Type B pancreatic cell (in vitro differentiated cells): ENCODE data around the gene COPS7A. TPM values are rescaled to one million over a fixed set of nuclear protein-coding genes. Genes with fewer than 3 reads are reported as not detected.

ENCODE experiments used
- DNase-seq: peaks from one replicate; pipeline ENCODE4 v3.0.0; 2021; ENCODE audit warnings: mixed read lengths; ENCODE audit not compliant: unreplicated experiment; ENCODE audit errors: extremely low spot score
- H3K27ac Mint-ChIP-seq: 2 replicates; pipeline ENCODE4 v1.8.0; 2021; ENCODE audit warnings: mild to moderate bottlenecking, mixed read lengths
- H3K27me3 Mint-ChIP-seq: 2 replicates; pipeline ENCODE4 v1.8.0; 2021; ENCODE audit warnings: mixed read lengths
- H3K36me3 Mint-ChIP-seq: 2 replicates; pipeline ENCODE4 v1.8.0; 2021; ENCODE audit warnings: mixed read lengths
- H3K4me1 Mint-ChIP-seq: one replicate; pipeline ENCODE4 v1.8.0; 2021; ENCODE audit warnings: mixed read lengths; ENCODE audit not compliant: unreplicated experiment
- H3K4me3 Mint-ChIP-seq: 2 replicates; pipeline ENCODE4 v1.8.0; 2021; ENCODE audit warnings: mild to moderate bottlenecking, mixed read lengths
- H3K9me3 Mint-ChIP-seq: 2 replicates; pipeline ENCODE4 v1.8.0; 2021; ENCODE audit warnings: mixed read lengths
- CTCF ChIP-seq: fragments of 200-600 bp; sonication (generic); conservative IDR thresholded peaks from 2 replicates; pipeline ENCODE4 v1.5.0; 2021; ENCODE audit warnings: antibody characterized with exemption, mild to moderate bottlenecking
- total RNA-seq: library from RNA; stranded (reverse); gene quantifications from 2 replicates; pipeline ENCODE4 v1.2.1, GENCODE V29; 2021; ENCODE audit warnings: low replicate concordance

Gene COPS7A
- total RNA-seq, 1 donor from 2014 or later = 35.4 TPM

GRCh38 chr12:6780573-6780972, 56.7 kb downstream of the COPS7A start:
- Mint-ChIP-seq H3K27ac (no peak overlapping the region), H3K27me3 (peaks cover 44% of the 10 kb centered on the region)

More at GRCh38 chr12:6780573-6780972, 56.7 kb downstream of the COPS7A start:
- TF ChIP-seq CTCF = no peak
- no peaks in the 10 kb centered on the region for H3K9me3 Mint-ChIP-seq
- peaks cover 17% of the 10 kb centered on the region for H3K4me1 Mint-ChIP-seq
- no peak overlapping the region for H3K4me3 Mint-ChIP-seq
- no peak for DNase-seq
- peaks cover 8% of the 10 kb centered on the region for H3K36me3 Mint-ChIP-seq

Other genes starting within 250 kb of the COPS7A start
- 213 and 396 TPM in 2 replicates for gene MRPL51, start 230.8 kb upstream of the COPS7A start, total RNA-seq
- gene NCAPD2, start 229.9 kb upstream of the COPS7A start, total RNA-seq = 96.5 and 109 TPM in 2 replicates
- 2,317 and 5,618 TPM in 2 replicates for gene GAPDH, start 189.5 kb upstream of the COPS7A start, total RNA-seq
- gene IFFO1, start 168.0 kb upstream of the COPS7A start, total RNA-seq = 9.1 and 17.5 TPM in 2 replicates
- gene NOP2, start 155.8 kb upstream of the COPS7A start, total RNA-seq = 60.9 and 106 TPM in 2 replicates
- gene CHD4, start 116.7 kb upstream of the COPS7A start, total RNA-seq = 270 and 289 TPM in 2 replicates
- 2.7 and 19.9 TPM in 2 replicates for gene LPAR5, start 88.1 kb upstream of the COPS7A start, total RNA-seq
- gene ACRBP, start 76.6 kb upstream of the COPS7A start, total RNA-seq = 3.9 and 7.1 TPM in 2 replicates
- 58.1 and 102 TPM in 2 replicates for gene ING4, start 60.9 kb upstream of the COPS7A start, total RNA-seq
- gene ZNF384, start 34.7 kb upstream of the COPS7A start, total RNA-seq = 78.3 and 127 TPM in 2 replicates
- 0.95 and 3.9 TPM in 2 replicates for gene PIANP, start 23.2 kb upstream of the COPS7A start, total RNA-seq
- gene MLF2, start 29.1 kb downstream of the COPS7A start, total RNA-seq = 187 and 371 TPM in 2 replicates
- 191 and 395 TPM in 2 replicates for gene PTMS, start 42.3 kb downstream of the COPS7A start, total RNA-seq
- gene LAG3, start 48.5 kb downstream of the COPS7A start, total RNA-seq = 0.52 and 2.6 TPM in 2 replicates
- gene CD4, start 65.5 kb downstream of the COPS7A start, total RNA-seq = 0.64 and 0.65 TPM in 2 replicates
- 5.4 and 17.8 TPM in 2 replicates for gene GPR162, start 97.8 kb downstream of the COPS7A start, total RNA-seq
- gene P3H3, start 104.4 kb downstream of the COPS7A start, total RNA-seq = 40.7 and 66.0 TPM in 2 replicates
- gene GNB3, start 116.9 kb downstream of the COPS7A start, total RNA-seq = 6.3 and 25.2 TPM in 2 replicates
- gene CDCA3, start 127.2 kb downstream of the COPS7A start, total RNA-seq = 31.7 and 33.5 TPM in 2 replicates
- 121 and 198 TPM in 2 replicates for gene USP5, start 128.1 kb downstream of the COPS7A start, total RNA-seq
- gene TPI1, start 143.5 kb downstream of the COPS7A start, total RNA-seq = 565 and 954 TPM in 2 replicates
- gene SPSB2, start 149.3 kb downstream of the COPS7A start, total RNA-seq = 6.5 and 13.9 TPM in 2 replicates
- 10.1 and 20.0 TPM in 2 replicates for gene LRRC23, start 180.8 kb downstream of the COPS7A start, total RNA-seq
- 32.2 and 33.1 TPM in 2 replicates for gene ENO2, start 190.5 kb downstream of the COPS7A start, total RNA-seq
- 131 and 139 TPM in 2 replicates for gene ATN1, start 203.9 kb downstream of the COPS7A start, total RNA-seq
- gene RNU7-1, start 219.8 kb downstream of the COPS7A start, total RNA-seq = not detected in 2 replicates
- 220 and 275 TPM in 2 replicates for gene C12orf57, start 220.0 kb downstream of the COPS7A start, total RNA-seq
- gene PTPN6, start 227.3 kb downstream of the COPS7A start, total RNA-seq = 15.6 and 61.0 TPM in 2 replicates
- gene PHB2, start 246.6 kb downstream of the COPS7A start, total RNA-seq = 252 and 377 TPM in 2 replicates
- gene EMG1, start 246.9 kb downstream of the COPS7A start, total RNA-seq = 46.5 and 108 TPM in 2 replicates